DOHH2 (cell line): ENCODE data around the gene RAD51AP1.

Experiments used
- H3F3A ChIP-seq: fragments of 200-600 bp; sonication (generic), shearing (Covaris generic); 2 replicates; pipeline ENCODE4 v1.6.0; 2016; ENCODE audit warnings: antibody characterized with exemption, mild to moderate bottlenecking; ENCODE audit not compliant: control insufficient read depth, insufficient read depth
- H3K27ac ChIP-seq: fragments of 200-600 bp; sonication (generic); 2 replicates; pipeline ENCODE4 v1.5.1; 2014; ENCODE audit warnings: low read depth, mild to moderate bottlenecking, low read length, moderate library complexity
- H3K27me3 ChIP-seq: fragments of 200-600 bp; sonication (generic); 2 replicates; pipeline ENCODE4 v1.6.1; 2014; ENCODE audit warnings: mild to moderate bottlenecking, low read length, mixed read lengths; ENCODE audit not compliant: control insufficient read depth
- H3K36me3 ChIP-seq: fragments of 200-600 bp; sonication (generic); 2 replicates; pipeline ENCODE4 v1.6.1; 2014; ENCODE audit warnings: mild to moderate bottlenecking, low read length, moderate library complexity, mixed read lengths; ENCODE audit not compliant: control insufficient read depth
- H3K4me1 ChIP-seq: fragments of 200-600 bp; sonication (generic); 2 replicates; pipeline ENCODE4 v1.6.1; 2014; ENCODE audit warnings: mild to moderate bottlenecking, low read length, mixed read lengths; ENCODE audit not compliant: control insufficient read depth
- H3K4me2 ChIP-seq: fragments of 200-600 bp; sonication (generic); 2 replicates; pipeline ENCODE4 v1.6.0; 2014; ENCODE audit warnings: mild to moderate bottlenecking, low read length, moderate library complexity
- H3K4me3 ChIP-seq: fragments of 200-600 bp; sonication (generic); 2 replicates; pipeline ENCODE4 v1.5.1; 2014; ENCODE audit warnings: mild to moderate bottlenecking, low read length, mixed read lengths
- H3K79me2 ChIP-seq: fragments of 200-600 bp; sonication (generic); 2 replicates; pipeline ENCODE4 v1.6.1; 2014; ENCODE audit warnings: mild to moderate bottlenecking, low read length, mixed read lengths; ENCODE audit not compliant: control insufficient read depth
- H3K9me2 ChIP-seq: fragments of 200-600 bp; sonication (generic); replicated peaks from 2 replicates; pipeline ENCODE4 v1.6.1; 2014; ENCODE audit warnings: mild to moderate bottlenecking, low read length, mixed read lengths; ENCODE audit not compliant: control insufficient read depth
- H3K9me3 ChIP-seq: fragments of 200-600 bp; sonication (generic); 2 replicates; pipeline ENCODE4 v1.6.1; 2014; ENCODE audit warnings: antibody characterized with exemption, low read length, mixed read lengths; ENCODE audit not compliant: control insufficient read depth, insufficient read depth
- H4K20me1 ChIP-seq: fragments of 200-600 bp; sonication (generic); 2 replicates; pipeline ENCODE4 v1.6.0; 2014; ENCODE audit warnings: low read depth, mild to moderate bottlenecking, antibody characterized with exemption, low read length, moderate library complexity; ENCODE audit not compliant: control insufficient read depth, insufficient read depth
- EZH2phosphoT487 ChIP-seq: fragments of 200-600 bp; sonication (generic); IDR thresholded peaks from 2 replicates; pipeline ENCODE4 v1.6.1; 2017; ENCODE audit warnings: borderline replicate concordance, mild to moderate bottlenecking, antibody characterized with exemption, low read length, moderate library complexity, mixed read lengths
- TF ChIP-seq, protein P1 (sequence below): fragments of 200-600 bp; sonication (generic); IDR thresholded peaks from one replicate; pipeline ENCODE4 v1.5.1; 2014; ENCODE audit warnings: antibody characterized with exemption, mild to moderate bottlenecking, low read depth, low read length; ENCODE audit not compliant: poor library complexity, severe bottlenecking

RAD51AP1 gene

DNA sequence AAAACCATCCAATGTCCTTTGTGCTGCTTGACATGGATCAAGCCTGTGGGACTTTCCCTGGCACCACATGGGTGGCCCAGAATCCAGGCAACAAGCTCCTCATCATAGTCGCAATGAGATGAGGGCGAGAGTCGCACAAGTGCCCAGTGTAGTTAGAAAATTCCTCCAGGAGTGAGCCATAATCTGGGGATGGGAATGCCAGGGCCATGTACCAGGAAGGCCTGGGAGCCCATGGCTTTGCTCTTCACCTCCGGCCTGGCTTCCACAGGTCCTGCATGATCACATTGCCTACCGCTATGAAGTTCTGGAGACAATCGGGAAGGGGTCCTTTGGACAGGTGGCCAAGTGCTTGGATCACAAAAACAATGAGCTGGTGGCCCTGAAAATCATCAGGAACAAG, 57.2 kb downstream of the RAD51AP1 start:
- no peaks in the 10 kb centered on the region for H4K20me1 ChIP-seq
- TF ChIP-seq, protein P1, sequence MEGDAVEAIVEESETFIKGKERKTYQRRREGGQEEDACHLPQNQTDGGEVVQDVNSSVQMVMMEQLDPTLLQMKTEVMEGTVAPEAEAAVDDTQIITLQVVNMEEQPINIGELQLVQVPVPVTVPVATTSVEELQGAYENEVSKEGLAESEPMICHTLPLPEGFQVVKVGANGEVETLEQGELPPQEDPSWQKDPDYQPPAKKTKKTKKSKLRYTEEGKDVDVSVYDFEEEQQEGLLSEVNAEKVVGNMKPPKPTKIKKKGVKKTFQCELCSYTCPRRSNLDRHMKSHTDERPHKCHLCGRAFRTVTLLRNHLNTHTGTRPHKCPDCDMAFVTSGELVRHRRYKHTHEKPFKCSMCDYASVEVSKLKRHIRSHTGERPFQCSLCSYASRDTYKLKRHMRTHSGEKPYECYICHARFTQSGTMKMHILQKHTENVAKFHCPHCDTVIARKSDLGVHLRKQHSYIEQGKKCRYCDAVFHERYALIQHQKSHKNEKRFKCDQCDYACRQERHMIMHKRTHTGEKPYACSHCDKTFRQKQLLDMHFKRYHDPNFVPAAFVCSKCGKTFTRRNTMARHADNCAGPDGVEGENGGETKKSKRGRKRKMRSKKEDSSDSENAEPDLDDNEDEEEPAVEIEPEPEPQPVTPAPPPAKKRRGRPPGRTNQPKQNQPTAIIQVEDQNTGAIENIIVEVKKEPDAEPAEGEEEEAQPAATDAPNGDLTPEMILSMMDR = no peak
- no peak for TF ChIP-seq EZH2phosphoT487
- no peak overlapping the region for H3K4me3 ChIP-seq
- no peaks in the 10 kb centered on the region for H3K9me2 ChIP-seq
- H3F3A ChIP-seq = no peaks in the 10 kb centered on the region
- H3K4me1 ChIP-seq = no peaks in the 10 kb centered on the region
- H3K36me3 ChIP-seq = no peaks in the 10 kb centered on the region
- peaks cover 4% of the 10 kb centered on the region for H3K27me3 ChIP-seq
- H3K79me2 ChIP-seq = no peaks in the 10 kb centered on the region
- no peak overlapping the region for H3K4me2 ChIP-seq
- no peaks in the 10 kb centered on the region for H3K9me3 ChIP-seq
- H3K27ac ChIP-seq = no peak overlapping the region

DNA sequence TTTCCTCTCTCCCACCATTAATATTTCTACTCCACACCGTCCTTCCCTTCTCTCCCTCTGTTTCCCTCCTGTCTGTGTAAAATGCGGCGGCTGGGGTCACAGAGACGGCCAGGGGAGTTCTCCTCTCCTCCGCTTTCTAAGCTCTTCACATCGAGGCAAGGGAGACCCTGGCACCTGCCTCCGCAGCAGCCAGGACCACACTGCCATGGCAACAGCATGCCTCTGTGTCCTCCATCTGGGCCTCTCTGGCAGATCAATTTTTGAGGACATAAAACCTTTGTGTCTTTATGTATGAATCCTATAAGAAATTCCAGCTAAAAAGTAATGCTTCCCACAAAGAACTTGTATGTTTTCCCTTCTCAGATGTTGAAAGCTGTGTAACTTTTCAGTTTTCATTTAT, 64.7 kb downstream of the RAD51AP1 start:
- TF ChIP-seq, protein P1 = no peak
- no peak for TF ChIP-seq EZH2phosphoT487
- H3K9me3 ChIP-seq = no peaks in the 10 kb centered on the region
- peaks cover 7% of the 10 kb centered on the region for H3K4me1 ChIP-seq
- H3K9me2 ChIP-seq = no peaks in the 10 kb centered on the region
- no peak overlapping the region for H3K27ac ChIP-seq
- H3K4me3 ChIP-seq = no peak overlapping the region
- H4K20me1 ChIP-seq = no peaks in the 10 kb centered on the region
- peaks cover 17% of the 10 kb centered on the region for H3K27me3 ChIP-seq
- no peak overlapping the region for H3K4me2 ChIP-seq
- no peaks in the 10 kb centered on the region for H3F3A ChIP-seq
- peaks cover 21% of the 10 kb centered on the region for H3K79me2 ChIP-seq
- no peaks in the 10 kb centered on the region for H3K36me3 ChIP-seq

DNA sequence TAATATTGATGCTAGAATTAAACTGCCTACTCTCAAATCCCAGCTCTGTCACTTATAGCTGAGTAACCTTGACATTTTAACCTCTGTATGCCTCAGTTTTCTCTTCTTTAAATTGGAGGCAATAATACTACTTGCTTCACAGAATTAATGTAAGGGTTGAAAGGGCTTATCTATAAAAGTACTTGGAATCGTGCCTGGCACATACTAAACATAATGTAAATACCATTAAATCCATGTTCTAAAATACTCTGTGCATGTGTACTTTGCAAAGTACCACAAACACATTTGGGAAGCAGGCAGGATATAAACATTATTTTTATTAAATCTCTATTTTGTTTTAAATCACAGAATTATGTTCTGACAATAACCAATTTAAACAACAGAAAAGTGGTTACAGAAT, 65.3 kb downstream of the RAD51AP1 start:
- Histone ChIP-seq H3K9me2 (no peaks in the 10 kb centered on the region), H3K27ac (no peak overlapping the region), H3K4me1 (peaks cover 7% of the 10 kb centered on the region), H3K4me2 (no peak overlapping the region), H3F3A (no peaks in the 10 kb centered on the region), H3K27me3 (peaks cover 17% of the 10 kb centered on the region), H3K9me3 (no peaks in the 10 kb centered on the region), H4K20me1 (no peaks in the 10 kb centered on the region), H3K36me3 (no peaks in the 10 kb centered on the region), H3K4me3 (no peak overlapping the region), H3K79me2 (peaks cover 21% of the 10 kb centered on the region)
- TF ChIP-seq EZH2phosphoT487 = no peak
- TF ChIP-seq, protein P1 = no peak
